Sigmoid colon (tissue), 4 donors: Measurements from ENCODE around the gene OSMR.

ENCODE experiments used
- CTCF ChIP-seq, 4 experiments: fragments of 450-650 bp in 3 of 4; fragments of 200-600 bp in 1 of 4; IDR thresholded peaks; one replicate each; pipeline ENCODE4 v1.5.1; 2016 to 2019; ENCODE audit warnings: antibody characterized with exemption in 4 of 4, mild to moderate bottlenecking in 3 of 4, moderate library complexity in 2 of 4
- EP300 ChIP-seq, 4 donors: sonication (generic); formaldehyde crosslinking; IDR thresholded peaks; one replicate each; pipeline ENCODE4 v1.6.1; 2017; ENCODE audit warnings: antibody characterized with exemption in 4 of 4
- POLR2A ChIP-seq, 2 donors: fragments of 450-650 bp; IDR thresholded peaks; one replicate each; pipeline ENCODE4 v1.6.1; 2016; ENCODE audit warnings: antibody characterized with exemption in 2 of 2, mild to moderate bottlenecking in 2 of 2, moderate library complexity in 2 of 2
- POLR2AphosphoS5 ChIP-seq, 4 donors: sonication (generic); formaldehyde crosslinking; IDR thresholded peaks; one replicate each; pipeline ENCODE4 v1.6.1; 2017; ENCODE audit warnings: antibody characterized with exemption in 4 of 4

GRCh38 chr5:38925154-38925925 is 79.5 kb downstream of the OSMR start:
- TF ChIP-seq CTCF (IDR thresholded peaks at IDR 0.05) (no peak), POLR2AphosphoS5 (IDR thresholded peaks at IDR 0.05) (no peak), POLR2A (IDR thresholded peaks at IDR 0.05) (no peak), EP300 (IDR thresholded peaks at IDR 0.05) (no peak)
